Neural cell (in vitro differentiated cells): ENCODE measurements around the gene LRRC14B. TPM values are rescaled to one million over a fixed set of nuclear protein-coding genes. Genes with fewer than 3 reads are reported as not detected.

Experiments used
- H2AFZ ChIP-seq: fragments of 200-600, 300-800 bp; sonication (generic), shearing (Covaris generic); 2 replicates; pipeline ENCODE4 v1.6.0; 2014; ENCODE audit warnings: low read depth, mild to moderate bottlenecking, antibody characterized with exemption, low read length, moderate library complexity
- H3F3A ChIP-seq: fragments of 200-600 bp; shearing (Covaris generic); 2 replicates; pipeline ENCODE4 v1.6.1; 2016; ENCODE audit warnings: mild to moderate bottlenecking, moderate library complexity, mixed read lengths, antibody characterized with exemption, low read length; ENCODE audit not compliant: insufficient read depth, poor library complexity, severe bottlenecking
- H3K27ac ChIP-seq: fragments of 200-600, 300-800 bp; sonication (generic), shearing (Covaris generic); 2 replicates; pipeline ENCODE4 v1.5.1; 2014; ENCODE audit warnings: mild to moderate bottlenecking, low read length, moderate library complexity
- H3K27me3 ChIP-seq: fragments of 300-800, 200-600 bp; sonication (generic), shearing (Covaris generic); 2 replicates; pipeline ENCODE4 v1.6.0; 2014; ENCODE audit warnings: mild to moderate bottlenecking, low read depth, low read length, moderate library complexity; ENCODE audit not compliant: insufficient read depth
- H3K36me3 ChIP-seq: fragments of 300-800, 200-600 bp; sonication (generic), shearing (Covaris generic); 2 replicates; pipeline ENCODE4 v1.5.1; 2014; ENCODE audit warnings: mild to moderate bottlenecking, antibody characterized with exemption, low read length, moderate library complexity; ENCODE audit not compliant: insufficient read depth
- H3K4me2 ChIP-seq: fragments of 300-800, 200-600 bp; sonication (generic), shearing (Covaris generic); 2 replicates; pipeline ENCODE4 v1.6.0; 2014; ENCODE audit warnings: mild to moderate bottlenecking, low read length
- H3K4me3 ChIP-seq: fragments of 300-800, 200-600 bp; sonication (generic), shearing (Covaris generic); 2 replicates; pipeline ENCODE4 v1.5.1; 2014; ENCODE audit warnings: mild to moderate bottlenecking, low read length, moderate library complexity
- H3K79me2 ChIP-seq: fragments of 200-600 bp; shearing (Covaris generic); replicated peaks from 2 replicates; pipeline ENCODE4 v1.6.0; 2014; ENCODE audit warnings: mild to moderate bottlenecking, low read length, moderate library complexity; ENCODE audit not compliant: insufficient read depth
- H3K9ac ChIP-seq: fragments of 300-800, 200-600 bp; sonication (generic), shearing (Covaris generic); 2 replicates; pipeline ENCODE4 v1.6.1; 2016; ENCODE audit warnings: mild to moderate bottlenecking, low read length, mixed read lengths
- H3K9me2 ChIP-seq: fragments of 200-600 bp; shearing (Covaris generic); 2 replicates; pipeline ENCODE4 v1.6.1; 2016; ENCODE audit warnings: mild to moderate bottlenecking, low read length, mixed read lengths; ENCODE audit not compliant: insufficient read depth
- H3K9me3 ChIP-seq: fragments of 200-600, 300-800 bp; sonication (generic), shearing (Covaris generic); 2 replicates; pipeline ENCODE4 v1.6.1; 2016; ENCODE audit warnings: mild to moderate bottlenecking, mixed run types, low read length, moderate library complexity, mixed read lengths
- H4K20me1 ChIP-seq: fragments of 200-600 bp; shearing (Covaris generic); 2 replicates; pipeline ENCODE4 v1.6.1; 2016; ENCODE audit warnings: mild to moderate bottlenecking, mixed run types; ENCODE audit not compliant: insufficient read depth
- CTCF ChIP-seq: fragments of 450-650 bp; IDR thresholded peaks from 2 replicates; pipeline ENCODE4 v1.5.1; 2014; ENCODE audit warnings: antibody characterized with exemption, mild to moderate bottlenecking, moderate library complexity; ENCODE audit not compliant: poor library complexity, severe bottlenecking
- EP300 ChIP-seq: fragments of 450-650 bp; conservative IDR thresholded peaks from 2 replicates; pipeline ENCODE4 v1.6.1; 2014; ENCODE audit warnings: antibody characterized with exemption, mild to moderate bottlenecking, moderate library complexity; ENCODE audit not compliant: poor library complexity, severe bottlenecking
- EZH2 ChIP-seq: fragments of 200-600, 300-800 bp; shearing (Covaris generic), sonication (generic); IDR thresholded peaks from 2 replicates; pipeline ENCODE4 v1.6.1; 2014; ENCODE audit warnings: antibody characterized with exemption, low read length, borderline replicate concordance, mild to moderate bottlenecking; ENCODE audit not compliant: insufficient read depth, poor library complexity, severe bottlenecking
- MXI1 ChIP-seq: fragments of 450-650 bp; conservative IDR thresholded peaks from 2 replicates; pipeline ENCODE4 v1.6.1; 2014; ENCODE audit warnings: antibody characterized with exemption, mild to moderate bottlenecking; ENCODE audit not compliant: poor library complexity, severe bottlenecking
- POLR2AphosphoS5 ChIP-seq: IDR thresholded peaks from 2 replicates; pipeline ENCODE4 v1.6.1; 2012
- RAD21 ChIP-seq: fragments of 450-650 bp; conservative IDR thresholded peaks from 2 replicates; pipeline ENCODE4 v1.6.1; 2014; ENCODE audit warnings: antibody characterized with exemption, mild to moderate bottlenecking, moderate library complexity
- REST ChIP-seq: IDR thresholded peaks from 2 replicates; pipeline ENCODE4 v1.6.1; 2012; ENCODE audit warnings: borderline replicate concordance
- SMC3 ChIP-seq: fragments of 450-650 bp; conservative IDR thresholded peaks from 2 replicates; pipeline ENCODE4 v1.6.1; 2014; ENCODE audit warnings: antibody characterized with exemption, mild to moderate bottlenecking, moderate library complexity; ENCODE audit not compliant: poor library complexity
- TAF1 ChIP-seq: IDR thresholded peaks from 2 replicates; pipeline ENCODE4 v1.6.1; 2012; ENCODE audit warnings: low read depth
- polyA plus RNA-seq: library from polyadenylated mRNA; depleted of rRNA; stranded (reverse); fragments of >200 nt; gene quantifications from 2 replicates; pipeline ENCODE4 v1.2.3, GENCODE V29; 2014

The LRRC14B gene
- polyA plus RNA-seq, 1 donor from 2014 or later = not detected

- no peak for TF ChIP-seq CTCF
- TF ChIP-seq REST = no peak
- no peak for TF ChIP-seq TAF1
- no peak for TF ChIP-seq EZH2
- no peak for TF ChIP-seq SMC3
- no peak for TF ChIP-seq POLR2AphosphoS5
- no peak for TF ChIP-seq RAD21
- TF ChIP-seq MXI1 = no peak
- no peak for TF ChIP-seq EP300
- Histone ChIP-seq H3K4me2 (no peak overlapping the region), H3K27ac (no peak overlapping the region), H3K27me3 (no peaks in the 10 kb centered on the region), H4K20me1 (no peaks in the 10 kb centered on the region), H3F3A (no peaks in the 10 kb centered on the region), H3K9me2 (no peaks in the 10 kb centered on the region), H2AFZ (no peak overlapping the region), H3K9me3 (no peaks in the 10 kb centered on the region), H3K79me2 (no peaks in the 10 kb centered on the region), H3K36me3 (no peaks in the 10 kb centered on the region), H3K4me3 (no peak overlapping the region), H3K9ac (no peak overlapping the region)
Measured at GRCh38 chr5:166441-167372, 24.6 kb upstream of the LRRC14B start.

DNA sequence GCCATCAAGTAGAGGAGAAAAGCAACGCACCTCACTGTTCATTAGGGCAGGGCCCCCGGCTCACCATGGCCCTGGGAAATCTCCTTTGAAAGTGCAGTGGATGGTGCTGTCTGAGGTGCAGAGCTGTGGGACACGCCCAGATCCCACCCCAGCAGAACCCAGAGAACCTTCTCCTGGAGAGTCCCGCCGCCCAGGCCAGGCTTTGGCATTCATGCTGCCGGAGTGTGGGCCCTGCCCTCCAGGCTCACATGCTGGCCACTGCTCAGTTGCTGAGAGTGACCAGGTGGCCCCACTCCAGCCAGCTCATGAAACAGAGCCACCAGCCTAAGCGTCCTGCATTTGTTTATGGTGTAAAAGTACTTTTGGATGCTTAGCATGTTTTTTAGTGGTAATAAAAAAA lies 23.8 kb upstream of the LRRC14B start:
- Histone ChIP-seq H3K79me2 (no peaks in the 10 kb centered on the region), H3K36me3 (no peaks in the 10 kb centered on the region), H4K20me1 (no peaks in the 10 kb centered on the region), H3F3A (no peaks in the 10 kb centered on the region), H3K27me3 (no peaks in the 10 kb centered on the region), H3K9me2 (no peaks in the 10 kb centered on the region), H3K9me3 (no peaks in the 10 kb centered on the region), H3K9ac (no peak overlapping the region), H3K4me3 (no peak overlapping the region), H3K27ac (no peak overlapping the region), H3K4me2 (no peak overlapping the region), H2AFZ (no peak overlapping the region)
- no peak for TF ChIP-seq CTCF
- TF ChIP-seq EP300 = no peak
- no peak for TF ChIP-seq POLR2AphosphoS5
- no peak for TF ChIP-seq RAD21
- TF ChIP-seq SMC3 = no peak
- TF ChIP-seq TAF1 = no peak
- TF ChIP-seq EZH2 = no peak
- no peak for TF ChIP-seq REST
- no peak for TF ChIP-seq MXI1
